ENCODE data around the gene AP5M1. TPM values are rescaled to one million over a fixed set of nuclear protein-coding genes. Genes with fewer than 3 reads are reported as not detected.

Gene AP5M1
- total RNA-seq, 1 donor from 2014 or later, result 49.1 TPM

GRCh38 chr14:57275023-57275664, 6.4 kb downstream of the AP5M1 start:
- Histone ChIP-seq H3K36me3 (peaks cover 23% of the 10 kb centered on the region), H3K9me3 (replicated peaks) (no peaks in the 10 kb centered on the region), H3K4me3 (no peak overlapping the region), H3K27me3 (ENCODE audit: low read depth) (no peaks in the 10 kb centered on the region), H3K4me1 (peaks cover 27% of the 10 kb centered on the region), H3K27ac (replicated peaks) (no peak overlapping the region)
- no peak for TF ChIP-seq CTCF (IDR thresholded peaks at IDR 0.05; ENCODE audit: borderline replicate concordance)
- DNase-seq, result no peak
- intact Hi-C loops (cut with micrococcal nuclease), result no loop called here

DNA sequence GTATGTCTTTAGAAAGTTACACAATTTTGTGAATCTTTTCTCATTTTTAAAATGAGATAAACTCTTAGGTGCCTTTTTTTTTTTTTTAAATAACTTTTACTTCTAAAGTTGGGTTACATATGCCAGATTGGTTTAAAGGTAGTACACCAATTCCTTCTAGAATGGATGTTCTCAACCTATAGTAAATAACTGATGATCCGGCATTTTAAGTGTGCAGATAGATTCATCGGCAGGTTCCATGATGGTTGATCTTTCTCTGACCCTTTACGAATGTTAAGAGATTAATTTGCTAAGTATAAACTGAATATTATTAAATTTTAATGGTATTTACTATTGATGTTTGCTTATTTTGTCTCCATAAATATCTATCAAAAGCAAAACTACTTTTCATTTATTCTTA, 8.3 kb downstream of the AP5M1 start:
- H3K36me3 ChIP-seq, result peaks cover 42% of the 10 kb centered on the region

DNA sequence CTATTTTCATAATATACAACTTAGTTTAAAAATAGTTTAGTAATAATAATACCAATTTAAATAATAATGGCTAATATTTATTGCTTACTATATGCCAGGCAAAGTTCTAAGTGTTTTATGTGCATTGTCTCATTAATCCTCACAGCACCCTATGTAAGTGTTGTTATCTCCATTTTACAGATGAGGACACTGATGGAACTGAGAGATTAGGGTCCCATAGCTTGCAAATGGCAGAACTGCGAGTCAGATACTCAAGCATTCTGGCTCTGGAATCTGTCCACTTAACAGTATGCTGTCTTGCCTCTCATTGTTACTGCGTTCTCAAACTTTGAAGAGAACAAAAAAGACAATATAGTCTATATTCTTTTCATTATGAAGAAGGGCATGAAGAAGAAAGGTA, 19.0 kb downstream of the AP5M1 start:
- Histone ChIP-seq H3K4me1 (no peaks in the 10 kb centered on the region), H3K9me3 (replicated peaks) (no peaks in the 10 kb centered on the region), H3K27me3 (ENCODE audit: low read depth) (no peaks in the 10 kb centered on the region), H3K36me3 (peaks cover 82% of the 10 kb centered on the region), H3K4me3 (no peak overlapping the region), H3K27ac (replicated peaks) (no peak overlapping the region)
- no peak for DNase-seq
- intact Hi-C loops (cut with micrococcal nuclease), result no loop called here
- no peak for TF ChIP-seq CTCF (IDR thresholded peaks at IDR 0.05; ENCODE audit: borderline replicate concordance)

More for the DNA sequence above, 8.3 kb downstream of the AP5M1 start:
- intact Hi-C loops (cut with micrococcal nuclease), result no loop called here
- no peak overlapping the region for H3K27ac ChIP-seq (replicated peaks)
- H3K4me3 ChIP-seq, result no peak overlapping the region
- DNase-seq, result no peak
- H3K9me3 ChIP-seq (replicated peaks), result no peaks in the 10 kb centered on the region
- no peak for TF ChIP-seq CTCF (IDR thresholded peaks at IDR 0.05; ENCODE audit: borderline replicate concordance)
- peaks cover 8% of the 10 kb centered on the region for H3K4me1 ChIP-seq
- no peaks in the 10 kb centered on the region for H3K27me3 ChIP-seq (ENCODE audit: low read depth)

DNA sequence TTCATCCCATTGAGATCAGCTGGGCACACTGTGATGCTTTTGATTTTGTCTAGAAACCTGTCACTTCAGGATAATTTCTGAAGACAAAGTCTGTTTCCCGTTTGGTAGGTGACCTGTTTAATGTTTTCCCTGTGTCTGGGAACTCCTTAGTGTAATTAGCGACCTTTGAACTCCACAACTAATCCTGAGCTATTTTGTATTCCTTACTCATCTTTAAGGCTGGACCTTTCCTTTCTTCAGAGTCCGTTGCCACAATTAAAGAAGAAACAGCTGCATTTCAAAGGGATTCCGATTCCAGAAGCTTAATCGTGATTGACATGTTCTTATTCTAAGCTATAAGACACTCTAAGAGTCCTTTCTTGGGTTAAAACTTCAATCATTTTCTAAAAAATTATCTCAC, 22.0 kb downstream of the AP5M1 start:
- H3K4me3 ChIP-seq, result no peak overlapping the region
- H3K9me3 ChIP-seq (replicated peaks), result no peaks in the 10 kb centered on the region
- no peaks in the 10 kb centered on the region for H3K27me3 ChIP-seq (ENCODE audit: low read depth)
- TF ChIP-seq CTCF (IDR thresholded peaks at IDR 0.05; ENCODE audit: borderline replicate concordance), result no peak
- no peaks in the 10 kb centered on the region for H3K4me1 ChIP-seq
- intact Hi-C loops (cut with micrococcal nuclease), result no loop called here
- H3K27ac ChIP-seq (replicated peaks), result no peak overlapping the region
- H3K36me3 ChIP-seq, result peaks cover 63% of the 10 kb centered on the region
- no peak for DNase-seq

DNA sequence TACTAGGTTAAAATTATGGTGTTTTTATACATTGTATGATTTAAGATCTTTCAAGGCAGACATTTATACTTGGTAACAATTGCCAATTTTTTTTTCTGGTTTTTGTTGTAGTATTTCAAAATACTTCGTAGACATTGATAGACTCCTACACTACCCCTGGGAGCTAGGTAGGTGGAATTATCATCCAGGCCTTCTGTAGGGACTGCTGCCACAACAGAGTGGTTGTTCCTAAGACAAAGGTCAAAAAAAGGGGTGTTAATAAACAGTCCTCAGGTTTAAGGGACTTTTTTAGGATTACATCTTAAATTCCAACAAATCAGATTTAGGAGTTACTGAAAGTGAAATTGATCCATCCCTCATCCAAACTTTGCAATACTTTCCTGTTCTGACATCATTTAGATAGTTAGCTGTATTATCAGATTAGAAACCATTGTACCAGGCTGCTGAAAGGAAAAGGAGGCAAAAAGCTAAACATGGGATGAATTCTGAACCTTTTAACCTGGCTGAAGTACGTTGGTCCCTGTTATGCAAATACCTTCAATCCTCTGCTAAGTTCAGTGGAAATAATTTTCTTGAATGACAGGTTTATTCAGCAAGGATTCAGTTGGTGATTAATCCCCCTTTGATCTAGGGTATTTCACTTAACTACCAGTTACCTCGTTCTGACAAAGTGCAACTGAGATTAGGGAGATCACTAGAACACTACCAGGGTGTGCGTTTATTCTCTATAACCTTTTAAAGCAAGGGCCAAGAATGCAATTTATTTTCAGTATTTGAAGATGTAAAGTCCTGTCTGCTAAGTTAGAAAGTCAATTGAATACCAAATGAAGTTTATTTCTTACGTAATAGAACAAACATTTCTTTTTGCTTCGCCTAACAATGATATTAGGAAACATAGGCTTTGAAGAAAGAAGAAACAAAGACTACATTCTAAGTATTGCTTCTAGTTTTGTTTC, 23.2 kb downstream of the AP5M1 start:
- intact Hi-C loops (cut with micrococcal nuclease), result no loop called here
- Histone ChIP-seq H3K4me3 (no peak overlapping the region), H3K4me1 (no peaks in the 10 kb centered on the region), H3K27me3 (ENCODE audit: low read depth) (no peaks in the 10 kb centered on the region), H3K27ac (replicated peaks) (no peak overlapping the region), H3K36me3 (peaks cover 52% of the 10 kb centered on the region), H3K9me3 (replicated peaks) (no peaks in the 10 kb centered on the region)
- TF ChIP-seq CTCF (IDR thresholded peaks at IDR 0.05; ENCODE audit: borderline replicate concordance), result no peak
- no peak for DNase-seq
